HepG2 (cell line): ENCODE data around the gene HIGD1A. TPM values are rescaled to one million over a fixed set of nuclear protein-coding genes. Genes with fewer than 3 reads are reported as not detected.

Experiments
- ATAC-seq: fragments of 200-7000 bp; cut with Tn5 transposase; 3 replicates; pipeline ENCODE4 v1.9.1; 2020; ENCODE audit warnings: mild to moderate bottlenecking, moderate library complexity
- BruUV-seq: library from RNA; stranded (reverse); fragments of 400-500 nt; replicated peaks from 2 replicates; lab custom pipeline; 2021; lab: Mats Ljungman, UMichigan
- CTCF ChIA-PET: fragments of 300-600 bp; formaldehyde crosslinking; extraction: SDS; loops from one replicate; lab custom pipeline; 2021; ENCODE audit warnings: low total read pairs, inconsistent platforms, low intra/inter-chr PET ratio; lab: Yijun Ruan, JAX
- POLR2A ChIA-PET: fragments of 350-600 bp; sonication (Branson Sonifier 250); formaldehyde crosslinking; loops from one replicate; lab custom pipeline; 2020; ENCODE audit warnings: antibody characterized with exemption, inconsistent platforms; lab: Yijun Ruan, JAX
- DNase-seq: peaks from one replicate; pipeline ENCODE4 v3.0.0-alpha.2; 2015; ENCODE audit warnings: low spot score
- FAIRE-seq: peaks from 3 replicates; lab custom pipeline; 2011; peaks lifted over from hg19 to GRCh38; lab: Jason Lieb, UNC
- H2AFZ ChIP-seq: one replicate; pipeline ENCODE4 v1.6.1; 2011; ENCODE audit warnings: low read length, inconsistent platforms
- H3K27ac ChIP-seq: fragments of 300-600 bp; 3 replicates; pipeline ENCODE4 v1.8.0; 2011; ENCODE audit warnings: mixed run types, mild to moderate bottlenecking, mixed read lengths, low read length, inconsistent platforms; ENCODE audit not compliant: insufficient read depth; ENCODE audit errors: extremely low read length
- H3K27me3 ChIP-seq, 2 experiments: fragments of 200-600 bp in 1 of 2; 2 replicates in 1 of 2; 3 replicates in 1 of 2; pipeline versions ENCODE4 v1.6.0 to v1.8.0; 2011; ENCODE audit warnings: low read length in 2 of 2, mild to moderate bottlenecking in 2 of 2, moderate library complexity in 2 of 2, inconsistent platforms in 1 of 2; ENCODE audit not compliant: insufficient read depth in 2 of 2, control insufficient read depth in 1 of 2
- H3K36me3 ChIP-seq, 2 experiments: fragments of 200-600 bp in 1 of 2; replicated peaks in 1 of 2; 2 replicates in 1 of 2; 3 replicates in 1 of 2; pipeline versions ENCODE4 v1.5.1 to v1.8.0; 2011; ENCODE audit warnings: low read length in 2 of 2, inconsistent platforms in 1 of 2; ENCODE audit not compliant: insufficient read depth in 2 of 2, control insufficient read depth in 1 of 2
- H3K4me1 ChIP-seq: 2 replicates; pipeline ENCODE4 v1.5.1; 2012; ENCODE audit warnings: low read length, inconsistent platforms; ENCODE audit not compliant: insufficient read depth
- H3K4me2 ChIP-seq: 2 replicates; pipeline ENCODE4 v1.6.0; 2011; ENCODE audit warnings: low read depth, low read length, inconsistent platforms
- H3K4me3 ChIP-seq, 3 experiments: fragments of 200-600 bp in 1 of 3; sonication (generic), shearing (Covaris generic) in 1 of 3; replicated peaks in 1 of 3; 2 replicates each; pipeline ENCODE4 v1.5.1; 2011 to 2016; ENCODE audit warnings: low read length in 3 of 3, inconsistent platforms in 2 of 3, low read depth in 2 of 3, mild to moderate bottlenecking in 2 of 3, control low read depth in 1 of 3, mixed read lengths in 1 of 3; ENCODE audit not compliant: insufficient read depth in 1 of 3
- H3K79me2 ChIP-seq: one replicate; pipeline ENCODE4 v1.6.1; 2011; ENCODE audit warnings: low read length, inconsistent platforms; ENCODE audit not compliant: insufficient read depth
- H3K9ac ChIP-seq: 2 replicates; pipeline ENCODE4 v1.6.0; 2011; ENCODE audit warnings: mild to moderate bottlenecking, low read depth, low read length, inconsistent platforms; ENCODE audit not compliant: insufficient read depth
- H3K9me3 ChIP-seq: 2 replicates; pipeline ENCODE4 v1.5.1; 2012; ENCODE audit warnings: mild to moderate bottlenecking, low read length
- H4K20me1 ChIP-seq: 2 replicates; pipeline ENCODE4 v1.6.0; 2011; ENCODE audit warnings: inconsistent platforms, mild to moderate bottlenecking, low read length, moderate library complexity; ENCODE audit not compliant: insufficient read depth
- ARHGAP35 ChIP-seq: sonication (generic); formaldehyde crosslinking; IDR thresholded peaks from 2 replicates; pipeline ENCODE4 v1.9.0; 2022; ENCODE audit warnings: mild to moderate bottlenecking, inconsistent platforms, moderate library complexity, missing genetic modification reagents, borderline replicate concordance
- MAF1 ChIP-seq: sonication (generic); formaldehyde crosslinking; IDR thresholded peaks from 2 replicates; pipeline ENCODE4 v1.5.0; 2020; ENCODE audit warnings: missing genetic modification reagents, borderline replicate concordance
- MLLT10 ChIP-seq: sonication (generic); formaldehyde crosslinking; IDR thresholded peaks from 2 replicates; pipeline ENCODE4 v1.4.0; 2020; ENCODE audit warnings: missing genetic modification reagents
- TFE3 ChIP-seq: IDR thresholded peaks from 2 replicates; pipeline ENCODE4 v1.6.1; 2016
- ZBTB21 ChIP-seq: sonication (generic); formaldehyde crosslinking; IDR thresholded peaks from 2 replicates; pipeline ENCODE4 v1.4.0; 2020; ENCODE audit warnings: missing genetic modification reagents
- ZNF235 ChIP-seq: sonication (generic); formaldehyde crosslinking; IDR thresholded peaks from 2 replicates; pipeline ENCODE4 v1.8.1; 2023; ENCODE audit warnings: mild to moderate bottlenecking, missing genetic modification reagents, borderline replicate concordance
- ZNF776 ChIP-seq: sonication (generic); formaldehyde crosslinking; IDR thresholded peaks from 2 replicates; pipeline ENCODE4 v1.4.0; 2020; ENCODE audit warnings: mild to moderate bottlenecking, missing genetic modification reagents
- WGBS: methylation state at CpG from one replicate; pipeline ENCODE4 v1.1.6; 2017; ENCODE audit warnings: low lambda C conversion rate; 5-methylcytosine and 5-hydroxymethylcytosine counted together
- in situ Hi-C: cut with HindIII; loops from 2 replicates; pipeline ENCODE4 v1.10.0; 2017; ENCODE audit warnings: low pct_unique_long_range_greater_than_20kb; ENCODE audit not compliant: extremely low pct_ligation_motif_present
- intact Hi-C: fragments of 100-400 bp; cut with micrococcal nuclease; formaldehyde crosslinking; loops from one replicate; pipeline ENCODE4 v1.10.0; 2022; ENCODE audit not compliant: unreplicated experiment
- polyA plus RNA-seq, 8 experiments: library from polyadenylated mRNA; depleted of rRNA in 3 of 8; stranded (reverse) in 7 of 8; unstranded in 1 of 8; fragments of >200 nt; fragmentation: Illumina TruSeq in 4 of 8; extraction: Trizol in 4 of 8; gene quantifications; 2 replicates each; pipeline versions ENCODE4 v1.2.1 to v1.2.3, GENCODE V29; 2011 to 2016; ENCODE audit warnings: low read depth in 4 of 8, missing spikeins in 1 of 8, mixed read lengths in 1 of 8; ENCODE audit not compliant: insufficient read depth in 1 of 8
- total RNA-seq, 5 experiments: library from RNA; depleted of rRNA; stranded (reverse); fragments of >200 nt; fragmentation: Illumina TruSeq; extraction: Trizol; gene quantifications; 2 replicates each; pipeline ENCODE4 v1.2.3, GENCODE V29; 2016; ENCODE audit warnings: low read depth in 1 of 5
- TF ChIP-seq, protein P1 (sequence below): sonication (generic); formaldehyde crosslinking; IDR thresholded peaks from 2 replicates; pipeline ENCODE4 v1.8.1; 2023; ENCODE audit warnings: mild to moderate bottlenecking, missing genetic modification reagents
- TF ChIP-seq, protein P2 (sequence below): sonication (generic); formaldehyde crosslinking; IDR thresholded peaks from 2 replicates; pipeline ENCODE4 v1.5.0; 2020; ENCODE audit warnings: mild to moderate bottlenecking, low read depth, missing genetic modification reagents, borderline replicate concordance

Gene HIGD1A
- total and polyA plus RNA-seq, 2 of the 13 experiments (the other 11 are each of a cell fraction or from before 2014, with no cell fraction given) = 222 to 253 TPM

DNA sequence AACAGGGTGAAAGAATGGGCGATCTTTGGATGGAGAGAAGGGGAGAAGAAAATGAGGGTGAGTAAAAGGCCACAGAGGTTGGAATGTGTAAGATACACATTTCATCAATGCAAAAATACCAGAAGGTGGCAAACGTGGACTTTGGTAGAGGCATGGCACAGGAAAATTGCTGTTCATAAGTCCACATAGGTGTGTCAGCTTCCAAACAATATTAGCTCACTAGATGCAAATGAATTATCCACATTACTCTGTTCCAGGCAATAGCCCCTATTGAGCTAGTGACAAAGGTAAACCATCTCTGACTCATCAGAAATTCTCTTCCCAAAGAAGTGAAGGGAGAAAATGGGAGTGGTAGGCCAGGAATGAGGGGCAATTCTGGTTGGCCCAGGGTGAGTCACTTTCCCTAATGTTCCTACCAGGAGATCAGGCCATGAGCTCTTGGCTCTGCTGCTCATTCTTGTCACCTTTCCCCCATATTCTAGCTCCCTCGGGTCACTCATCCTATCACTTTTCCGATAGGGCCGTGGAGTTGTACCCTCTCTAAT, 24.9 kb upstream of the HIGD1A start (continued):
- TF ChIP-seq, protein P1, sequence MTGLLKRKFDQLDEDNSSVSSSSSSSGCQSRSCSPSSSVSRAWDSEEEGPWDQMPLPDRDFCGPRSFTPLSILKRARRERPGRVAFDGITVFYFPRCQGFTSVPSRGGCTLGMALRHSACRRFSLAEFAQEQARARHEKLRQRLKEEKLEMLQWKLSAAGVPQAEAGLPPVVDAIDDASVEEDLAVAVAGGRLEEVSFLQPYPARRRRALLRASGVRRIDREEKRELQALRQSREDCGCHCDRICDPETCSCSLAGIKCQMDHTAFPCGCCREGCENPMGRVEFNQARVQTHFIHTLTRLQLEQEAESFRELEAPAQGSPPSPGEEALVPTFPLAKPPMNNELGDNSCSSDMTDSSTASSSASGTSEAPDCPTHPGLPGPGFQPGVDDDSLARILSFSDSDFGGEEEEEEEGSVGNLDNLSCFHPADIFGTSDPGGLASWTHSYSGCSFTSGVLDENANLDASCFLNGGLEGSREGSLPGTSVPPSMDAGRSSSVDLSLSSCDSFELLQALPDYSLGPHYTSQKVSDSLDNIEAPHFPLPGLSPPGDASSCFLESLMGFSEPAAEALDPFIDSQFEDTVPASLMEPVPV (CRISPR knock-in tag) = no peak
- TF ChIP-seq TFE3 (CRISPR knock-in tag) (no peak; the same call in 1 of the 2 replicates), ZBTB21 (peak; percentile 45; the same call in 1 of the 2 replicates), ZNF235 (CRISPR knock-in tag) (no peak), MAF1 (CRISPR knock-in tag) (no peak)

DNA sequence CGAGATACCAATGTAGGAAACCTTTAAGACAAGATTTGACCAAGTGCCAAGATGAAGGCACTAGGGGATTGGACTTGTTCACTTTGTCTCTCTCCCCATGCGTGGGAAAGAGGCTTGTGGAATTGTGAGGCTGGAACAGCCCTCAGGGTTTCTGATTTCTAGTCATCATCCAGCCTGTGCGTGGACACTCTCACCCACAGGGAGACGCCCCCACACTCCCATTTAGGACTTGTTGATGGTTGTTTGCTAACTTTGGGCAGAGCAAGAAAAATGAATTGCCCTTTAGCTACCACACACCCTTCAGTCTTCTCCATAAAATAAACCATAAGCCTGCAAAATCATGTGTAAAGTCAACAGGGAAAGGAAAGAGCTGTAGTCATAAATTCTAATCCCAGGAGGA, 23.4 kb upstream of the HIGD1A start:
- no peaks in the 10 kb centered on the region for H3K79me2 ChIP-seq
- no peak overlapping the region for H3K4me3 ChIP-seq
- in situ Hi-C loops = loop anchor here (25.0 kb wide), 1 partner anchor 590 kb away; no protein-coding TSS in a partner anchor
- no peak for DNase-seq
- H3K4me1 ChIP-seq = peaks cover 78% of the 10 kb centered on the region
- H3K9ac ChIP-seq = no peak overlapping the region; the same call in 1 of the 2 replicates
- peak overlapping the region; percentile 4; the same call in 1 of the 2 replicates for H3K4me2 ChIP-seq
- no peak for TF ChIP-seq MLLT10 (CRISPR knock-in tag)
- TF ChIP-seq ZNF776 (CRISPR knock-in tag) = no peak
- TF ChIP-seq, protein P2, sequence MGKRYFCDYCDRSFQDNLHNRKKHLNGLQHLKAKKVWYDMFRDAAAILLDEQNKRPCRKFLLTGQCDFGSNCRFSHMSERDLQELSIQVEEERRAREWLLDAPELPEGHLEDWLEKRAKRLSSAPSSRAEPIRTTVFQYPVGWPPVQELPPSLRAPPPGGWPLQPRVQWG = no peak
- TF ChIP-seq ARHGAP35 = no peak
- no peaks in the 10 kb centered on the region for H4K20me1 ChIP-seq
- POLR2A ChIA-PET = interaction anchor here (0.6 to 2.6 kb wide), 2 partner anchors 19 to 23 kb away, joined by 3 to 105 read pairs; partner anchors contain the start of gene HIGD1A
- no peak overlapping the region for H2AFZ ChIP-seq
- no TSS peak for BruUV-seq
- 89% methylated on average over 4 of the region's 4 CpGs for WGBS
- no peak for ATAC-seq
- H3K36me3 ChIP-seq = no peaks in the 10 kb centered on the region
- H3K9me3 ChIP-seq = no peaks in the 10 kb centered on the region
- H3K27ac ChIP-seq = peak overlapping the region; percentile 48
- intact Hi-C loops = no loop called here
- FAIRE-seq = no peak
- no peaks in the 10 kb centered on the region for H3K27me3 ChIP-seq
- CTCF ChIA-PET = no interaction called here
